NCI-H226 (cell line): ENCODE data around the gene TIMM8A.
A peak's percentile ranks its signal among the peaks of the same experiment; 100 is the strongest.

Experiments
- DNase-seq: peaks from one replicate; pipeline ENCODE4 v3.0.0-alpha.2; 2015

TIMM8A gene

GRCh38 chrX:101348452-101349192 is at the start of gene TIMM8A:
Gene TIMM8A, minus strand, starts transcription at chrX:101348742. Its CDS starts 78 bp downstream, at chrX:101348664.
- DNase-seq = peak; percentile 59

GRCh38 chrX:101397779-101398178 is 49.2 kb upstream of the TIMM8A start:
- peak; percentile 4 for DNase-seq

- DNase-seq = no peak
These were observed 47.2 kb upstream of the TIMM8A start for GRCh38 chrX:101395789-101396188.

GRCh38 chrX:101394372-101394771 is 45.8 kb upstream of the TIMM8A start:
- DNase-seq = no peak

- no peak for DNase-seq
These were observed 45.2 kb upstream of the TIMM8A start for GRCh38 chrX:101393530-101394305.

GRCh38 chrX:101391831-101392230 is 43.3 kb upstream of the TIMM8A start:
- no peak for DNase-seq

- DNase-seq = peak; percentile 79
These were observed 42.4 kb upstream of the TIMM8A start, which contains the start of gene RPL36A for GRCh38 chrX:101390664-101391525. Gene RPL36A, plus strand, starts transcription at chrX:101391011. Its CDS starts 33 bp downstream, at chrX:101391044.

- no peak for DNase-seq
These were observed 40.1 kb upstream of the TIMM8A start for GRCh38 chrX:101388604-101389003.

- DNase-seq = no peak
These were observed 38.0 kb upstream of the TIMM8A start for GRCh38 chrX:101386542-101386885.

GRCh38 chrX:101385795-101386541 is 37.4 kb upstream of the TIMM8A start, which contains the start of gene BTK:
Gene BTK, minus strand, starts transcription at chrX:101386191. Its CDS starts 10,907 bp downstream, at chrX:101375284.
- DNase-seq = no peak

- DNase-seq = no peak
These were observed 36.6 kb upstream of the TIMM8A start for GRCh38 chrX:101385026-101385684.

- DNase-seq = no peak
These were observed 35.2 kb upstream of the TIMM8A start for GRCh38 chrX:101383679-101384205.

GRCh38 chrX:101377547-101377946 is 29.0 kb upstream of the TIMM8A start:
- DNase-seq = no peak

- DNase-seq = no peak
These were observed 22.5 kb upstream of the TIMM8A start for GRCh38 chrX:101370888-101371504.

GRCh38 chrX:101369687-101370086 is 21.1 kb upstream of the TIMM8A start:
- DNase-seq = no peak

GRCh38 chrX:101368800-101369199 is 20.3 kb upstream of the TIMM8A start:
- DNase-seq = no peak

GRCh38 chrX:101365301-101365795 is 16.8 kb upstream of the TIMM8A start:
- no peak for DNase-seq

- no peak for DNase-seq
These were observed 14.2 kb upstream of the TIMM8A start for GRCh38 chrX:101362757-101363156.

GRCh38 chrX:101362116-101362515 is 13.6 kb upstream of the TIMM8A start:
- DNase-seq = no peak

GRCh38 chrX:101360390-101360789 is 11.8 kb upstream of the TIMM8A start:
- no peak for DNase-seq

- no peak for DNase-seq
These were observed 11.4 kb upstream of the TIMM8A start for GRCh38 chrX:101359966-101360365.
